H9 (cell line): ENCODE data around the gene CA7. TPM values are rescaled to one million over a fixed set of nuclear protein-coding genes. Genes with fewer than 3 reads are reported as not detected.

Experiments
- DNase-seq: peaks from one replicate; pipeline ENCODE4 v3.0.0-alpha.2; 2017
- H2AFZ ChIP-seq: one replicate; pipeline ENCODE4 v1.6.1; 2013; ENCODE audit warnings: mild to moderate bottlenecking, low read length, control low read depth, moderate library complexity
- H2AK5ac ChIP-seq: 2 replicates; pipeline ENCODE4 v1.6.1; 2013; ENCODE audit warnings: low read length, control low read depth, mixed read lengths; ENCODE audit not compliant: insufficient read length
- H2BK120ac ChIP-seq: one replicate; pipeline ENCODE4 v1.6.1; 2013; ENCODE audit warnings: low read depth, mild to moderate bottlenecking, low read length, control low read depth, inconsistent platforms; ENCODE audit not compliant: poor library complexity, severe bottlenecking
- H2BK12ac ChIP-seq: 2 replicates; pipeline ENCODE4 v1.6.1; 2013; ENCODE audit warnings: low read length, control low read depth, mixed read lengths, low read depth; ENCODE audit not compliant: insufficient read length
- H2BK15ac ChIP-seq: 2 replicates; pipeline ENCODE4 v1.6.1; 2013; ENCODE audit warnings: low read depth, low read length, control low read depth
- H2BK20ac ChIP-seq: one replicate; pipeline ENCODE4 v1.6.1; 2013; ENCODE audit warnings: low read depth, mild to moderate bottlenecking, low read length, control low read depth, inconsistent platforms; ENCODE audit not compliant: poor library complexity, severe bottlenecking
- H2BK5ac ChIP-seq: 2 replicates; pipeline ENCODE4 v1.6.1; 2013; ENCODE audit warnings: low read length, control low read depth, mixed read lengths; ENCODE audit not compliant: insufficient read length
- H3K14ac ChIP-seq: 2 replicates; pipeline ENCODE4 v1.6.1; 2013; ENCODE audit warnings: low read length, control low read depth; ENCODE audit not compliant: insufficient read depth
- H3K18ac ChIP-seq: 2 replicates; pipeline ENCODE4 v1.6.1; 2013; ENCODE audit warnings: low read depth, mild to moderate bottlenecking, mixed read lengths, low read length, control low read depth; ENCODE audit not compliant: insufficient read length
- H3K23ac ChIP-seq: 2 replicates; pipeline ENCODE4 v1.6.1; 2013; ENCODE audit warnings: low read length, control low read depth, mixed read lengths, low read depth; ENCODE audit not compliant: insufficient read length
- H3K23me2 ChIP-seq: 2 replicates; pipeline ENCODE4 v1.6.1; 2013; ENCODE audit warnings: low read depth, mild to moderate bottlenecking, mixed read lengths, low read length, control low read depth; ENCODE audit not compliant: insufficient read length, poor library complexity, severe bottlenecking
- H3K27ac ChIP-seq: 2 replicates; pipeline ENCODE4 v1.5.1; 2013; ENCODE audit warnings: low read length, control low read depth, mixed read lengths, low read depth; ENCODE audit not compliant: insufficient read length
- H3K27me3 ChIP-seq: 2 replicates; pipeline ENCODE4 v1.6.1; 2013; ENCODE audit warnings: low read length, control low read depth, inconsistent platforms; ENCODE audit not compliant: insufficient read depth
- H3K4ac ChIP-seq: 2 replicates; pipeline ENCODE4 v1.6.1; 2013; ENCODE audit warnings: low read depth, mild to moderate bottlenecking, control low read depth, inconsistent platforms, low read length, moderate library complexity
- H3K4me1 ChIP-seq: 2 replicates; pipeline ENCODE4 v1.6.1; 2013; ENCODE audit warnings: low read length, control low read depth, inconsistent platforms; ENCODE audit not compliant: insufficient read depth
- H3K4me2 ChIP-seq: 2 replicates; pipeline ENCODE4 v1.6.1; 2013; ENCODE audit warnings: low read length, control low read depth, mixed read lengths; ENCODE audit not compliant: insufficient read length, insufficient read depth
- H3K56ac ChIP-seq: 2 replicates; pipeline ENCODE4 v1.6.1; 2013; ENCODE audit warnings: low read depth, mild to moderate bottlenecking, mixed read lengths, low read length, control low read depth; ENCODE audit not compliant: insufficient read length
- H3K79me1 ChIP-seq: 2 replicates; pipeline ENCODE4 v1.6.1; 2013; ENCODE audit warnings: low read depth, mild to moderate bottlenecking, moderate library complexity, low read length, control low read depth, inconsistent platforms; ENCODE audit not compliant: insufficient read depth, poor library complexity, severe bottlenecking
- H3K79me2 ChIP-seq: 2 replicates; pipeline ENCODE4 v1.6.1; 2013; ENCODE audit warnings: low read length, control low read depth, inconsistent platforms; ENCODE audit not compliant: insufficient read depth
- H3K9ac ChIP-seq: 2 replicates; pipeline ENCODE4 v1.6.1; 2013; ENCODE audit warnings: low read length, control low read depth, mixed read lengths; ENCODE audit not compliant: insufficient read length; ENCODE audit errors: extremely low read depth
- H3K9me3 ChIP-seq: one replicate; pipeline ENCODE4 v1.6.1; 2013; ENCODE audit warnings: low read depth, low read length, inconsistent platforms; ENCODE audit not compliant: control insufficient read depth
- H3T11ph ChIP-seq: one replicate; pipeline ENCODE4 v1.6.1; 2013; ENCODE audit warnings: mild to moderate bottlenecking, low read length, control low read depth, inconsistent platforms
- H4K20me1 ChIP-seq: one replicate; pipeline ENCODE4 v1.6.1; 2013; ENCODE audit not compliant: control insufficient read depth, insufficient read length, insufficient read depth
- H4K5ac ChIP-seq: 2 replicates; pipeline ENCODE4 v1.6.1; 2013; ENCODE audit warnings: low read depth, mild to moderate bottlenecking, mixed read lengths, low read length, control low read depth; ENCODE audit not compliant: insufficient read length
- H4K8ac ChIP-seq: replicated peaks from 2 replicates; pipeline ENCODE4 v1.6.1; 2013; ENCODE audit warnings: low read length, control low read depth, mixed read lengths, low read depth; ENCODE audit not compliant: insufficient read length
- H4K91ac ChIP-seq: 2 replicates; pipeline ENCODE4 v1.6.1; 2013; ENCODE audit warnings: low read depth, mild to moderate bottlenecking, moderate library complexity, mixed read lengths, low read length, control low read depth; ENCODE audit not compliant: insufficient read length
- H3K27ac Mint-ChIP-seq, 3 experiments: 2 replicates in 2 of 3; 3 replicates in 1 of 3; pipeline ENCODE4 v1.8.0; 2020 to 2021; ENCODE audit warnings: mixed read lengths in 3 of 3, mild to moderate bottlenecking in 1 of 3, moderate library complexity in 1 of 3
- H3K27me3 Mint-ChIP-seq: 2 replicates; pipeline ENCODE4 v1.8.0; 2021; ENCODE audit warnings: low read depth, mild to moderate bottlenecking, moderate library complexity, mixed read lengths
- H3K36me3 Mint-ChIP-seq, 3 experiments: 2 replicates in 2 of 3; 3 replicates in 1 of 3; pipeline ENCODE4 v1.8.0; 2020 to 2021; ENCODE audit warnings: low read depth in 3 of 3, mixed read lengths in 3 of 3; ENCODE audit not compliant: insufficient read depth in 1 of 3
- H3K4me1 Mint-ChIP-seq, 2 experiments: 2 replicates each; pipeline ENCODE4 v1.8.0; 2020; ENCODE audit warnings: mixed read lengths in 2 of 2
- H3K4me3 Mint-ChIP-seq, 2 experiments: 2 replicates in 1 of 2; 3 replicates in 1 of 2; pipeline ENCODE4 v1.8.0; 2020 to 2021; ENCODE audit warnings: mild to moderate bottlenecking in 2 of 2, mixed read lengths in 2 of 2, moderate library complexity in 1 of 2
- H3K9me3 Mint-ChIP-seq, 2 experiments: 2 replicates in 1 of 2; 3 replicates in 1 of 2; pipeline ENCODE4 v1.8.0; 2020; ENCODE audit warnings: mild to moderate bottlenecking in 2 of 2, mixed read lengths in 2 of 2, moderate library complexity in 1 of 2
- CTCF ChIP-seq: fragments of 200-600 bp; sonication (generic); conservative IDR thresholded peaks from 3 replicates; pipeline ENCODE4 v1.8.0; 2021; ENCODE audit warnings: antibody characterized with exemption, mild to moderate bottlenecking
- WGBS: extraction: QIAGEN DNeasy Blood & Tissue Kit; methylation state at CpG from one replicate; pipeline ENCODE4 v1.1.7; 2013; ENCODE audit warnings: missing lambda C conversion rate, low lambda C conversion rate, mixed read lengths; ENCODE audit not compliant: insufficient read length; ENCODE audit errors: extremely low coverage; 5-methylcytosine and 5-hydroxymethylcytosine counted together
- total RNA-seq: library from RNA; stranded (reverse); gene quantifications from 2 replicates; pipeline ENCODE4 v1.2.1, GENCODE V29; 2021

CA7 gene
- total RNA-seq, 1 experiment from 2014 or later: 0.81 TPM

DNA sequence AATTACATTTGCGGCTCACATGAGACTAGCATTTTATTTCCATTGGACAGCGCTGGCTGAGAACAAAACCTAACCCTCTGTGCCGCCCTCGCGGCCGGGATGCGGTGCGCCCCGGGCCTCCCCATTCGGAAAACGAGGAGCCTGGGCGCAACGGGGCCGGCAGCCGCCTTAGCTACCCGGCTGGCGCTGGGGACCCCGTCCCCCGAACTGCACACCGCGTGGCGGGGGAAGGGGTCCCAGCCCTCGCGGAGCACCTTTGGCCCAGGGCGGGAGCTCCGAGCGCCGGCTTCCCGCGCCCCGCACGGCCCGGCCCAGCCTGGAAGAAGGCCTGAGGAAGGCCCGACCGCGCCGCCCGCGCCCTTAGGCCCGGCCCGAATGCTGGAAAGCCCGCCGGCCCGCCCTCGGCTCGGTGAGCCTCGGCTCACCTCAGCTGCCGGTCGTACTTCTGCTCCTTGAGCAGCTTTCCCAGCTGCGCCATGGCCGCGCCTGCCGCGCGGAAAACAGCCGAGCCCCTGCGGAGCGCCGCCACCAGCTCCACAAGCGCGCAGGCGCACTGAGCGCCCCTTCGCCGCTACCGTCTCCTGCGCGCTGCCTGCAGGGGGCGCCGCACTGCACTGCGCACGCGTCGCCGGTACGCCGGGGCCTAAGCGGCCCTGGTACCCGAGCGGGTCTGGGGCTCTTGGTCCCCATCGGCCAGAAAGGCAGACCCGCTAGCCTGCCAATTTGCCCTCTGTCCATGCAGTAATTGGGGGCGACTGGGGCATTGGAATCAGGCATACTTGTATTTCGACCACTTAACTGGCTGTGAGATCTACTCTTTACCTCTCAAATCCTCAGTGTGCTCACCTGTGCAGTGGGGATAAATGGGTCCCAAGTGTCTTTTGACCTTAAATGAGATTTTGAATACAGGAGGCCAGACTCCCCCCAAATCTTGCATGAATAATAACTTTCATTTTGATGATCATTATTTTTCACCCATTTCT, 13.5 kb upstream of the CA7 start, which contains the start of gene NAE1:
Gene NAE1 (minus strand): TSS at position 555 of the 983 bp plus-strand sequence. CDS start 77 bp downstream, at position 478.
- Histone ChIP-seq H3K4ac (no peak within 1 kb of the TSS; the same call in 1 of the 2 replicates), H3K18ac (peak within 1 kb of the TSS; percentile 91), H2BK120ac (no peak within 1 kb of the TSS), H3K9ac (peak within 1 kb of the TSS; percentile 87), H3T11ph (no peak within 1 kb of the TSS), H3K27me3 (no peaks in the 10 kb centered on the region), H2AK5ac (no peak within 1 kb of the TSS), H4K20me1 (no peaks in the 10 kb centered on the region), H3K4me2 (peak within 1 kb of the TSS; percentile 72), H3K9me3 (no peaks in the 10 kb centered on the region), H3K56ac (no peak within 1 kb of the TSS), H2BK5ac (no peak within 1 kb of the TSS), H2BK15ac (no peak within 1 kb of the TSS), H4K8ac (no peak within 1 kb of the TSS), H2AFZ (no peak within 1 kb of the TSS), H3K27ac (no peak within 1 kb of the TSS), H2BK20ac (no peak within 1 kb of the TSS), H3K23ac (no peak within 1 kb of the TSS), H2BK12ac (no peak within 1 kb of the TSS), H3K23me2 (no peaks in the 10 kb centered on the region), H3K14ac (peak within 1 kb of the TSS; percentile 94), H3K79me1 (peaks cover 7% of the 10 kb centered on the region), H3K4me1 (no peaks in the 10 kb centered on the region; the same call in 1 of the 2 replicates), H4K91ac (no peak within 1 kb of the TSS), H3K79me2 (peaks cover 7% of the 10 kb centered on the region; the same call in 1 of the 2 replicates), H4K5ac (no peak within 1 kb of the TSS)
- H3K4me1 Mint-ChIP-seq: peaks cover 10 to 13% of the 10 kb centered on the region in 2 experiments
- peaks cover 15 to 22% (median 22%) of the 10 kb centered on the region in 3 experiments; a peak in 6 of 7 replicates for H3K36me3 Mint-ChIP-seq
- TF ChIP-seq CTCF: peak; percentile 99
- no peaks in the 10 kb centered on the region for H3K9me3 Mint-ChIP-seq
- WGBS: no CpG with 5 or more reads among the region's 84 CpGs
- peak within 1 kb of the TSS; percentile 67 to 79 for H3K4me3 Mint-ChIP-seq
- H3K27ac Mint-ChIP-seq: peak within 1 kb of the TSS in 1 of 3 experiments; percentile 61; a peak in 1 of 7 replicates
- H3K27me3 Mint-ChIP-seq: peaks cover 14% of the 10 kb centered on the region
- peak; percentile 91 for DNase-seq
